UCSD-AML1 (cell line): ENCODE data around the gene HS6ST1.

ENCODE experiments used
- DNase-seq: peaks from one replicate; lab custom pipeline; 2025; ENCODE audit not compliant: unreplicated experiment; lab: John Stamatoyannopoulos, UW

HS6ST1 gene

DNA sequence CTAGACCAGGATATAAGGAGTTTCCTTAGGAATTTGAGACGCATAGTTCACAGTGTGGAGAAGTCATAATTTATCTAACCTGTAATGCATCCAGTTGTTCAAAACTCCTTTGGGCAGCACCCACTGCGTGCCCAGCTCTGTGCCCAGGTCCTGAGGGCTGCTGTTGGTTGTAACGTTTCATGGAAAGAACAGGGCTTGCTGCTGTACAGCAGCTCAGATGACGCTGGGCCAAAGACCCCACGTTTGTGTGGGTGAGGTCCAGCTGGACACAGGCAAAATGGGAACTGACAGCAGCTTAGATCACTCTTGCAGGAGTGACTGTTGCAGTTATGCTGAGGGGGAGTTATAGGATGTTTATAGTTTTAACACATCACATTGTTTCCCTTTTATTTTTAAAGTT is 30.0 kb upstream of the HS6ST1 start:
- no peak for DNase-seq

DNA sequence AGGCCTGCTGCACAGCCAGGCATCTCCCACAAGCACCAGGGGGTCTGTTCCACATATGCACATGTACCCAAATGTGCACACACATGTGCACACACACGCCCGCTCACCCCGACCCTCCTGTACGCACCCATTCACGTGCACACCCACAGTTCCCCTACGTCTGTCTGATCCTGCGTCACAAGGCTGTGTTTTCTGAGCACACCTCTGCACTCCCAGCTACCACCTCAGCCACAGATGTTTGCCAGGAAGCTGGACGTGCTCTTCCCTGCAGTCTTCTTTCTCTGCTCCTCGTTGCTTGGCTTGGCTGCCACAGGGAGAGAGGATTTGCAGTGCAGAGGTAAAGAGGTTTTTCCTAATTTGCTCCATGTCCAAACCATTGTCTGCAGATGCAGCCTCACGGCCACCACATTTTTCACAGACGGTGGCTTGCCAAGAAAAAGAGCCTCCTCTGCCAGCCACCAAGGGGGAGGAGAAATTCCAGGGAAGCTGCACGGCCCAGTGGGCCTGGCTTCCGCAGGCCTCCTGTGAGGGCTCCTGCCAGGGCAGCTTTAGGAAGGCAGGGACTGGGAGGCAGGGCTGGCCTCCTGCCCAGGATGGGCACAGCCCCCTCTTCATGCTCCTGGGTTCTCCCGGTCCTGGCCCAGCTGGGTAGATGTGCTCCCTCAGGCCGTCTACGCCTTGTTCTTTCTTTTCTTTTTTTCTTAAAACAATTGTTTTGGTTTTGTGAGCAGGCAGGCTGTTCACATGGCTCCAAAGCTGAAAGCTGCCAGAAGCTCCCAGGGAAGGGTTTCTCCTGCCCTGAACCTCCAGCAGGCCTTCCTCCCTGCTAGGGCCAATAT is 29.3 kb upstream of the HS6ST1 start:
- no peak for DNase-seq

DNA sequence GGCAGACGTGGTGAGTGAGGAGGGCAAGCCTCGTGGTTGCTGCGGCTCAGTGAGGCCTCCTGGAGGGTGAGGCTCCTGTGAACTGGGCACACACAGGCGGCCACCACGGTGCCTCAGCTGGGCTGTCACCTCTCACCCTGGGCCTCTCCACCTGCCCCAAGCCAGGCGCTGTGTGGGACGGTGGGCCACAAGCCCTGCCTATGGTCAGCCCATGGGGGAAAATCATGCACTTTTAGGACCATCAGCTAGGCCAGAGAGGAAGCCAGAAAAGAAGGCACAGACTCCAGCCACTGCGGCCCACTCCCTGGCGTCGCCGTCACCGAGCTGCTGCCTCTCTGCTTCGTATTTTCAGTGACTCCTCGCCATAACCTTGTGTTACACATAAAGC is 28.5 kb upstream of the HS6ST1 start:
- DNase-seq: no peak

DNA sequence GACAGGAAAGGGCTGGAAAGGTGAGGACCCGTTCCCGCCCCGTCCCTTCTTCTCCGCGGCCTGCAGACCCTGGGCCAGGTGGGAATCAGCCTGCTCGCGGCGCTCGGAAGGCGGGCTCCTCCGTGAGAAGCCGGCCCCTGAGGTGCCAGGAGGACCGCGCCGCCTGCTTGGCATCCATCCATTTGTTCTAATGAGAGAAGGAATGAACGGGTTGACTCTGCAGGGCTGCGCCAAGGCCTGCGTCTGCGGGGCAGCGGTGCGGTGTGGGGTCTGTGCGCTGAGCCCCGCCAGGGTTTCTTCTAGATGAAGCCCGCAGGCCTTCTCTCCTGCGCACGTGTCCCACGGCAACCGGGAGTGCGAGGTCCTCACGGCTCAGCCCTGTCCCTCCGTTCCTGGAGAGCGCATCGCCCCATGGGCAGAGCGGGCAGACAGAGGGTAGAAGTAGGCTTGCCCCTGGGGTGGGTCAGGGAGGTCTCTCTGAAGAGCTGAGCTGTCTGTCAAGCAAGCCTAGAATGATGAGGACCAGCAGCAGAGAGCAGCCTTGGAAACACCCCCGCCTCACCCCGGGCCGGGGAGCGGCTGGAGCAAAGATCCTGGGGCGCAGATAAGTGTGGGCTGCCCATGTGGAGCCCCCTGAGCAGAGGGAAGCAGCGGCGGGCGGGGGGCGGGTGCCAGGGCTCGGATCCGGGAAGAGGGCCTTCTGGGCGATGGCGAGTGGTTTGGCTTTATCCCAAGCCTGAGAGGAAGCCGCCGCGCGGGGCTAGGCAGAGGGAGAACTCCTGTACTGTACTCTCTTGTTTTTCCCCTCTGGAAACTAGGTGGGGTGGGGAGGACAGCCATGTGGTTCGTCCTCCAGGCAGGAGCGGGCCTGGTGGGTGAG is 27.9 kb upstream of the HS6ST1 start:
- DNase-seq: no peak

DNA sequence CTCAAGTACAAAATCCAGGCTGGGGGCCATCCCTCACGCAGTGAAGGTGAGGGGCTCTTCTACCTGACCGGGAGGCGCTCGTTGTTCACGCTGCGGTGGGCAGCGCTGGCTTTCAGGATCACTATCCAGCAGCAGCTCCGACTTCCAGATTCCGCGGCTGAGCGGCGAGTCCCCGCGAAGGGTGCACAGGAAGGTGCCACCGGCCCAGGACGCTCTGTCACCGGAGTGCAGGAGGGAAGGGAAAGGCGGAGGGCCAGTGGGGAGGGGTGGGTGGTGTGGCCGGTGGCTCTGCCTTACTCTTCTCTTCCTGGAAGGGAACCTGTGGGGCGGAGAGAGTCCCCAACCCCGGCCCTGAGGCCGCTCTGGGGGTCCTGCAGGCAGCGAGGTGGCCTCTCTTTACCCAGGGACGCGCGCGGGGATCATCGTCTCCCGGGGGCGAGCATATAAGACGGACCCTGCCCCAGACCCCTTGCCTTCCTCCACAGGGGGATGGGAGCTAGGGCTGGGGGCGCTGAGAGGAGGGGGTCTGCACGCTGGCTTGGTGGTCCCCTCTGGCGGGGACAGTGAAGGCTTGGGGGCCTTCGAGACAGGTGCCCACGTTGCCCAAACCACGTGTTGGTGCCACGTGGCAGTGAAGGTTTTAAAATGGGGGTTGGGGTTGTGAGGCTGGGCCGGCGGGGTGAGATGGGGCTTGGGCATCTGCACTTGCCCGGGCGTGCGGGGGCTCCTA is 26.9 kb upstream of the HS6ST1 start:
- no peak for DNase-seq

DNA sequence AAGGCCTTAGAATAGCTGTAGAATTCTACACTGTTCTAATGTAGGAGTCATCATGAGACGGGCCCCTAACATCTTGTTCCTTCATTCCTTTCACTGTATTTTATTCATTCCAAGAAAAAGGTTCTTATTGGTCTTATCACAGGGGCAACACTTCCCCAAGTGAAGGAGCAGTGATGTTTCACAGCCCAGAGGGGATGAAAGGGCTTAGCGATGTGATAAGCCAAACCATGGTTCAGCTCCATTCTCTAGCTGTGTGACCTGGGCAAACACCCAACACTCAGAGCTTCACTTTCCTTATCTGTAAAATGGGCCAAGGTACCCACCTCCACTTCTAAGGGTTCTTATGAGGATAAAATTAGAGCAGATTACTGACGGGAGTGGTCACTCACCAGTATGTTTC is 25.4 kb upstream of the HS6ST1 start:
- no peak for DNase-seq

DNA sequence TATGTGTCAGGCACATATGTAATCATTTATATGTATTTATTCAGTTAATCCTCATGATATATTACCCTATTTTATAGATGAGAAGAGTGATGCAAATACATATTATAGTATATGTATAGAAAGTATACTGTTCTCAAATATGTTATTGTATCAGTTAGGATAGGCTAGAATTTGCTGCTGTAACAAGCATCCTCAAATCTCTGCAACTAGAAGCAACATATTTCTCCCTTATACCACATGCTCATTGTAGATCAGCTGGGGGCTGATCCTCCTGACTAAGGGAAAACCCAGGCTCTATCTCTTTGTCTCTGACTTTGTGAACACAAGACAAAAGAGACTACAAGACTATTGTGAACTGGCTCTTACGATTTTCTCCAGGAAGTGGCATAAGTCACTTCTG is 24.8 kb upstream of the HS6ST1 start:
- DNase-seq: no peak

DNA sequence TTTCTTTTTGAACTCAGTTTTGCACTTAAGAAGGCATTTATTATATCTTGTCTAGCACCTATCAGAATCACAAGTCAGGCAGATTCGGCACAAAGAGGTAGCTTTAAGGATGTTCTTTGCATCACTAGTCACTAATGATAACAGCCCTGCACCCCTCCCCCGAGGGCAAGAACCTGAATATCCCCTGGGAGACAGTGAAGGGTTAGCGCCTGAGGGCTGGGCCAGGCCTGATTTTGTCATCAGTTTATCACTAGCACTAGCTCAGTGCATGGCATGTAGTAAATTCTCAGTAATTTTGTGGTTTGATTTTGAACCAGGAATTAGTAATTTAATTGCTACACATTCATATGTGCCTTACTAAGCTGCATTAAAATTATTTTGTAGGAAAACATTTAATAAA is 23.9 kb upstream of the HS6ST1 start:
- no peak for DNase-seq

DNA sequence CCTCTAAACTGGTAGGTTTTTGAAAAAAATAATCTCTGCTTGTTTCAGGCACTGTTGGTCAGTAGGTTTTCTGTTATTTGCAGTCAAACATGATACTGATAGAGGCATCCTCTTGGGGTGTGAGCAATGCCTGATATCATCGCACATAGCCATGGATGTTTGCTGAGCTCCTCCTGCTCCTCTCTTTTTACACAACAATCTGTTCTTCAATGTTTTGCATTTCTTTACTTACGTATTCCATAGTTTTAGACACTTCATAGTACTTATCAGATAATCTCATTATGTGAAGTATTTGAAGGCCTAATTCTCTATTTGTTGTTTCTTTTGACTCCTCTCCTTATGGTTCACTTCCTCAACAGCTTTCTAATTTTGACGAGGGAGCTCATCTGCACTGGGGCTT is 23.0 kb upstream of the HS6ST1 start:
- no peak for DNase-seq

DNA sequence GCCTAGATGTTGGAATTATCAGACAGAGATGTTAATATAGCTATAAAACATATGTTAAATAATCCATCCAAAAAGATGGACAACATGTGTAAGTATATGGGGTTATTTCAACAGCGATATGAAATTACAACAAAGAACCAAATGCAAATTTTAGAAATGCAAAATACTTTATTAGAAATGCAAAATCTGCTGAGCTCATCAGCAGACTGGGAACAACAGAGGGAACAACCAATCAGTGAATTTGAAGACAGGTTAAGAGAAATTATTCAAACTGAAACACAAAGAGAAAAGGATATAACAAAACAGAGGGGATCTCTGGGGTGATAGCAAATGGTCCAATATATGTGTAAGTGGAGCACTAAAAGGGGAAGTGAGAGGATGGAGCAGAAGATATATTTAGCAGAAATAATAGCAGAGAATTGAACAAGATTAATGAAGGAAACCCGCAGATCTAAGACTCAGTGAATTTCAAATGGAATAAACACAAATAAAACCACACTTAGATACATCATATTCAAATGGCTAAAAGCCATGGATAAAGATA is 13.5 kb upstream of the HS6ST1 start:
- no peak for DNase-seq

DNA sequence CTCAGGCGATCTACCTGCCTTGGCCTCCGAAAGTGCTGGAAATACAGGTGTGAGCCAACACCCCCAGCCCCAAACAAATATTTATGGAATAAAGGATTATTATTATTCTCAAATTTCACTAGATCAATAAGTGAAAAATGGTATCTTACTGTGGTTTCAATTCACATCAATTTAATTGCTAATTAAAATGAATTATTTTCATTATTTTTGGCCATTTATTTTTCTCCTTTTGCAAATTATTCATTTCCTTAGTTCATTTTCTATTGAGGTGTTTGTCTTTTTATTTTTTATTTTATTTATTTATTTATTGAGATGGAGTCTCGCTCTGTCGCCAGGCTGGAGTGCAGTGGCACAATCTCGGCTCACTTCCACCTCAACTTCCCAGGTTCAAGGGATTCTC is 11.9 kb upstream of the HS6ST1 start:
- DNase-seq: no peak

DNA sequence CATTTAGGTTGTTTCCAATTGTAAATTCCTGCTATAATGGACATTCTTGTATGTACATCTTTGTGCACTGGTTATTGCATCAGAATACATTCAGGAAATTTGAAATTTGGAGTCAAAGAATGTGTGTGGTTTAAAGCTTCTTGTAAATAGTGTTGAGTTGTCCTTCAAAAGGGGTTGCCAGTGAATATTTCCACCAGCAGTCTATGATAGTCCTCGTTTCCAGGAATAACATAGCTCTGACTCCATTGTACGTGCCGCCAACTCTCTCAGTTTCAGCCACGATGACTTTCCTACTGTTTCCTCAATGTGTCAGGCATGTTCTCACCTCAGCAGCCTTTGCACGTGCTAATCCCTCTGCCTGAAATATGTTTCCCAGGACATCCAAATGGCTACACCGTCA is 10.9 kb upstream of the HS6ST1 start:
- no peak for DNase-seq

DNA sequence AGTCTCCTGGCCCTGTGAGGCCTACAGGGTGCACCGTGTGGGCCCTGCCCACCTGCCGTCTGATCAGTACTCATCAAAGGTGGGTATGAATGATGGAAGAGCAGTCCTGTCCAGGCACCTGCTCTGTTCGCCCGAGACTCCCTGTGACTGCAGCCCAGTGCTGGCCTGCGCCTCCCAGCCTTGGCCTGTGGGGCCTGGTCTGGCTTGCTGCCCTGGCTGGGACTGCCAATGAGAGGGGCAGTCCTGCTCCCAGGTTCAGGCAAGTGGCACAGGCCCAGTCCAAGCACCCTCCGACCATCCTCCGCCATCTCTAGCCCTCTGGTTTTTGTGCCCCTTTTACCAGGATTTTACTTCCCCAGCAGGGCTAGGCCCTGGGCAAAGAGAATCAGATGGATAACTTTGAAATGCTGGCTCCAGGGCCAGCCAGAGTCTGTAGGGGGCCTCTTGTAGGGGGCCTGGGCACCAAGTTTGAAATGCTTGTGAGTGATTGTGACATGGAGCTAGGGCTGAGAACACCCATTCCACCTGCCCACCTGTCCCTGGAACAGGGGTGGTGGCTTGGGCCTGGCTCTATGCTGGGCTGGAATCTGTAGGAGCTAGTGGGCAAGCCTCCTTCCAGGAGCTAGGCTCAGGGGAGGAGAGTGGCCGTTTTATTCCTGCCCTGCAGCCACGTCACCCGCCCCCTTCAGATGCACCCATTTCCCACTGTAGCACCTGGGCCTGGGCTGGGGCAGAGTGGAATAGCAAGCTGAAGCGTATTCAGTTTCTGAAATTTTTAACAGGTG is 8.7 kb upstream of the HS6ST1 start:
- no peak for DNase-seq

DNA sequence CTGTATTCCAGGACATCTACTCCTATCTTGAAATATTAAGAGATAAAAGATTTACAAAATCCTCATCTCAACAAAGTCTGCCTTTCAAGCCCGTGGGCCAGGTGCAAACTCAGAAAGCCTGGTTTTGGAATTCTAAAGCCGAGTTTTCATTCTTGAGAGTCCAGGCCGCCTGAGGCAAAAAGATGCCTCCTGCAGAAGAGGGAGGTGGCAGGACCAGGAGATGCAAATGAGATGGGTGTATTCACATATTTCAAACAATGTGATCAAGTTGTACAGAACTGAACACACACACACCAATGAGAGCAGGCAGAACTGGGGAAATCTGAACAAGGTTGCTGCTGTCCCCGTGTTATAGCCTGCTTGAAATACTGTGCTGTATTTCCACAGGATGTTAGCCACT is 7.7 kb upstream of the HS6ST1 start:
- DNase-seq: no peak

DNA sequence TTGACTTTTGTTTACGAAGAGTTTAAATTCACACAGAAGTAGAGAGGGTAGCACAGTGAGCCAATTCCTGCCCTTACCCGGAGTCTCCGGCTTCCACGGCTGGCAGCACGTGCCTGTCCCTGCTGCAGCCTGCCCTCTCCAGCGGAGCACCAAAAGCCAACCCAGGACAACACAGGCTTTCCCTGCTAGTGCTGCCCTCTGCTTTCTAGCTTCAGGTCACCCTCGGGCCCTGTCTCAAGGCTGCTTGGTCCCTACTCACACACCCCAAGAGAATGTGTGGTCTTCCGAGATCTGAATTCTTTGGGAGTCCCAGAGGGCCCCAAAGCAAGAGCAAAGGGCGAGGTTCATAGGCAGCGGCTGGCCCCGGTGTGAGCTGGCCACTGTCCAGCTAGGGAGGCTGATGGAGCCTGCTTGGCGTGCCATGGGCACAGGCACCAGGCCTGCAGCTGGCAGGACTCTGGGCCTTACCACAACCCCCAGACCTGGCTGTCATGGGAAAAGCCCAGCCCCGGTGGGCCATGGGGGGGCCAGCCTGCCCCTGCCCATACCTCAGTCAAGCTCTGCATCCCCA is 7.0 kb upstream of the HS6ST1 start:
- DNase-seq: no peak

DNA sequence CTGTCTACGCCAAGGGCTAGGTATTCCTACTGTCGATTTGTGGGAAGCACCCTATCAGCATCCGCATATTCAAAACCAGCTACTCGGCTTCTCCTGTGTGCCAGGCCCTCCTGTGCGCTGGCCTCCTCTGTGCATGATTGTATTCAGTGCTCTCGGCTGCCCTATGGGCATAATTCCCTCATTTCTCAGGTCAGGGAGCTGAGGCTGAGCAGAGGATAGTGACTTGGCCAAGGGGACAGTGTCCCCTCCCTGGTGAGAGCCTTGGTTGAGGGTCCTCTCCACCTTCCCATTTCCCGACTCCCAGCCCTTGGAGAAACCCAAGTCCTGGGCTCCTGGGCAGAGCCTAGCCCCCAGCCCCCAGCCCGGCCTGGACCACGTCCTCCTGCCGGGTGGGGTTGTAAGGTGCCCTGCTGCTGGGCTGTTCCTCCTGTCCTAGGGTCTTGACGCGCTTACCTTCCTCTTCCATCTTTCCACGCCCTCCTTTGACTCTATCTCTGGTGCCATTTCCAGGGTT is 6.3 kb upstream of the HS6ST1 start:
- no peak for DNase-seq

DNA sequence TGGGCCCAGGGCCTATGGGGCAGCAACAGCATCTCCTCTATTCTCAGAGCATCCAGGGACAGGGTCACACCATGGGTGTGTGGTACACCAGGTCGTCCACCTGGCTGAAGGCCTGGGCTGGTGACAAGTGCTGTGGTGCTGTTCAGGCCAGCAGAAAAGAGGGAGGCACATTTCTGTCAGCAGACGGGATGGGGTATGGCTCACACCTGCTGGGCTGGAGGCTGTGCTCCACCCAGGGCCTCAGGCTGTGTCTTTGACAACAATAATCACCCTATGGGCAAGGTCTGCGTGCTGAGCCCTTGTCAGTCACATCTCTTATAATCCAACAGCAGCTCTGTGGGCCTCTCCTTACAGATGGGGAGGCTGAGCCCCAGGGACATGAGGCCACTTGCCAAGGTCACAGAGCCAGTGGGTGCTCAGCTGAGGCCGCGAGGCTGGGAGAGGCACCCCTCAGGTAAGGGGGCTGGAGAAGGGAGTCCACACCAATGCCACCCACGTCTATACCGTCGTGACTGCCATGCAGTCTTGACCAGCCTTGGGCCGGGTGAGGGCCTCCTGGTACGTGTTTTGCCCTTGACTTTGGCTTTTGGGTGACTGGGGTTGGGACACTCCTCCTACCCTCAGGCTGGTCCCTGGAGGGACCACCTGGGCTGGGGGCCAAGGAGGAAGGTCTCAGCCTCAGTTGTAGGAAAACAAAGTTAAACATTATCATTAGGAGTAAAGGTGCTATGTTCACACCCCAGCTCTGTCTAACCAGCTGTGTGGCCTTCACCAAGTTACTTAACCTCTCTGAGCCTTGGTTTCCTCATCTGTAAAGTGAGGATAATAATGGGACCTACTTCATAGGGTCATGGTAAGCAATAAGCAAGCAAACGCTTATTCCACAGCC is 5.6 kb upstream of the HS6ST1 start:
- no peak for DNase-seq

DNA sequence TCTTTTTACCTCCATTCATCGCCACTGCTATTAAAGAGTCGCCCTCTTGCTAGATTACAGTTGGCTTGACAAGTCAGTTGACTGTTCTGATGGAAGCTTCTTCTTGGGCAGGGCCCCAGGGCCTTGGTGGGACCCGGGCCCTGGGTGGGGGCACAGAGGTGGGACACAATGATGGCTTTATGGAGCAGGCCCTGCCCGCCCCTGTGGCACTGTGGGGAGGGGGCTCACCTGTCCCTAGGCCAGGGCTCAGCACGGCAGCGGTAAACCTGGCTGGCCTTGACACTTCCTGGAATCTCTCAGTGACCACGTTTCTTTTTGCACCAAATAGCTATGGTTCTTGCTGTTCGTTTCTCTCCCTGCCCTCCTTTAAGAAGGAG is 4.9 kb upstream of the HS6ST1 start:
- no peak for DNase-seq
